Measurements from ENCODE around the gene IQCN. TPM values are rescaled to one million over a fixed set of nuclear protein-coding genes. Genes with fewer than 3 reads are reported as not detected.

The IQCN gene, protein sequence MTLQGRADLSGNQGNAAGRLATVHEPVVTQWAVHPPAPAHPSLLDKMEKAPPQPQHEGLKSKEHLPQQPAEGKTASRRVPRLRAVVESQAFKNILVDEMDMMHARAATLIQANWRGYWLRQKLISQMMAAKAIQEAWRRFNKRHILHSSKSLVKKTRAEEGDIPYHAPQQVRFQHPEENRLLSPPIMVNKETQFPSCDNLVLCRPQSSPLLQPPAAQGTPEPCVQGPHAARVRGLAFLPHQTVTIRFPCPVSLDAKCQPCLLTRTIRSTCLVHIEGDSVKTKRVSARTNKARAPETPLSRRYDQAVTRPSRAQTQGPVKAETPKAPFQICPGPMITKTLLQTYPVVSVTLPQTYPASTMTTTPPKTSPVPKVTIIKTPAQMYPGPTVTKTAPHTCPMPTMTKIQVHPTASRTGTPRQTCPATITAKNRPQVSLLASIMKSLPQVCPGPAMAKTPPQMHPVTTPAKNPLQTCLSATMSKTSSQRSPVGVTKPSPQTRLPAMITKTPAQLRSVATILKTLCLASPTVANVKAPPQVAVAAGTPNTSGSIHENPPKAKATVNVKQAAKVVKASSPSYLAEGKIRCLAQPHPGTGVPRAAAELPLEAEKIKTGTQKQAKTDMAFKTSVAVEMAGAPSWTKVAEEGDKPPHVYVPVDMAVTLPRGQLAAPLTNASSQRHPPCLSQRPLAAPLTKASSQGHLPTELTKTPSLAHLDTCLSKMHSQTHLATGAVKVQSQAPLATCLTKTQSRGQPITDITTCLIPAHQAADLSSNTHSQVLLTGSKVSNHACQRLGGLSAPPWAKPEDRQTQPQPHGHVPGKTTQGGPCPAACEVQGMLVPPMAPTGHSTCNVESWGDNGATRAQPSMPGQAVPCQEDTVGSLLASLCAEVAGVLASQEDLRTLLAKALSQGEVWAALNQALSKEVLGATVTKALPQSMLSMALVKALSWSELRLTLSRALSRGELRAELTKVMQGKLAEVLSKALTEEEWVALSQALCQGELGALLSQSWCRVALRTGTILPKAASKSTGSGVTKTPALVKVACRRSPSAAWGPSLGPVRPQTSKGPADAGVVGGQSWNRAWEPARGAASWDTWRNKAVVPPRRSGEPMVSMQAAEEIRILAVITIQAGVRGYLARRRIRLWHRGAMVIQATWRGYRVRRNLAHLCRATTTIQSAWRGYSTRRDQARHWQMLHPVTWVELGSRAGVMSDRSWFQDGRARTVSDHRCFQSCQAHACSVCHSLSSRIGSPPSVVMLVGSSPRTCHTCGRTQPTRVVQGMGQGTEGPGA (N-terminal part only)
- total RNA-seq, result 2.5 TPM

DNA sequence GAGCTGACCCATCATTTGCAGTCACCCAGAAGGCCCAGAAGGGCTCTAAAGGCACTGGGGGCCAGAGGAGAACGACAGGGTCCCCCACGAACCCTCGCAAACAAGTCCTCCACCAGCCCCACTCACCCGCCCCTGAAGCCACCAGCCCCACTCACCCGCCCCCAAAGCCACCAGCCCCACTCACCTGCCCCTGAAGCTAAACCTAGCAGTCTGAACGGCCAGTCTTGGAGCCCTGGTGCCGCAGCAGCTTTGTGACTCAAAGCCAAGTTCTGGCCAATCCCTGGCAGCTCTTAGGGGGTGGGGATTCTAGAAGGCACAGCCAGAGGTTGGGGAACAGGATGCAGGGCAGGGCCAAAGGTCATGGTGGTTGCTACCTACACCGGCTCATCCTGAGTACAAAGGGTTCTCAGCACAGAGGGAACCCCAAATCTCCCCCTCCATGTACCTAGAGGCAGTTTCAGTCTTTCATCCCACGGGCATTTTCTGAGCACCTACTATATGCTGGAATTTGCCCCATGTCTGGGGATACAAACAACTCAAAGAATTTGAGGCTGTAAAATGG is at the start of gene IQCN:
IQCN (minus strand) TSS at position 234 of the 562 bp plus-strand sequence. CDS start 4,974 bp downstream, outside the sequence.

DNA sequence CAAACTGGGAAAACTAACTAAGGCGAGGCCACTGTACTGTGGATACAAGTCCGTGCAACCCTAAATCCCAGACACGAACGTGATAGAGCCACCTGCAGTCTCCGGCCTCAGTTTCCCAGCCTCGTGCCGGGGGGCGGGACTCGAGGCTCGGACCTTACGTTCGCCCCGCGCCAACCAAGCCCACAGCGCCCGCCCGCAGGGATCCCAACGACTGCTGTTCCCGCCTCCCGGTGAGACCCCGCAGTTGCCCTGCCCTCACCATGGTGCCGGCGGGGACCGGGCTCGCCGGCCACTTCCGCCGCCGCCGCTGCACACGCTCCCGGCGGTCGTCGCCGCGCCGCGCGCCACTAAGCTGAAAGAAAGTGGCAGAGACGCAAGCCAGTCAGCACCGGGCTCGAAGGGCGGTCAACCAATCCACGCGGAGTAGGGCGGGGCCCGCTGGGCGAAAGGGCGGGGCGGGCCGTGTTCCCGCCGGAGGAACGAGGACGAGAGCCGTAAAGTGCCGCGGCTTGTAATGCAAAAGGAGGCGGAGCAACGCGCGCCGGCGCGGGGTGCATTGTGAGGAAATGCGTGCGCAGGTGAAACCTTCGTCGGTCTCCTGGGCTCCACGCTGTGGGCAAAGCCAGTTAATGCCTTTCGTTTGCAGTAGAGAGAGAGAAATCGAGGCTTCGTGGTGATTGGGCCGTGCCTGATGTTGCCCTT is 48.7 kb upstream of the IQCN start, which contains the start of gene LSM4:
LSM4 (minus strand) TSS at position 318 of the 702 bp plus-strand sequence; CDS start at position 262, 56 bp downstream.

DNA sequence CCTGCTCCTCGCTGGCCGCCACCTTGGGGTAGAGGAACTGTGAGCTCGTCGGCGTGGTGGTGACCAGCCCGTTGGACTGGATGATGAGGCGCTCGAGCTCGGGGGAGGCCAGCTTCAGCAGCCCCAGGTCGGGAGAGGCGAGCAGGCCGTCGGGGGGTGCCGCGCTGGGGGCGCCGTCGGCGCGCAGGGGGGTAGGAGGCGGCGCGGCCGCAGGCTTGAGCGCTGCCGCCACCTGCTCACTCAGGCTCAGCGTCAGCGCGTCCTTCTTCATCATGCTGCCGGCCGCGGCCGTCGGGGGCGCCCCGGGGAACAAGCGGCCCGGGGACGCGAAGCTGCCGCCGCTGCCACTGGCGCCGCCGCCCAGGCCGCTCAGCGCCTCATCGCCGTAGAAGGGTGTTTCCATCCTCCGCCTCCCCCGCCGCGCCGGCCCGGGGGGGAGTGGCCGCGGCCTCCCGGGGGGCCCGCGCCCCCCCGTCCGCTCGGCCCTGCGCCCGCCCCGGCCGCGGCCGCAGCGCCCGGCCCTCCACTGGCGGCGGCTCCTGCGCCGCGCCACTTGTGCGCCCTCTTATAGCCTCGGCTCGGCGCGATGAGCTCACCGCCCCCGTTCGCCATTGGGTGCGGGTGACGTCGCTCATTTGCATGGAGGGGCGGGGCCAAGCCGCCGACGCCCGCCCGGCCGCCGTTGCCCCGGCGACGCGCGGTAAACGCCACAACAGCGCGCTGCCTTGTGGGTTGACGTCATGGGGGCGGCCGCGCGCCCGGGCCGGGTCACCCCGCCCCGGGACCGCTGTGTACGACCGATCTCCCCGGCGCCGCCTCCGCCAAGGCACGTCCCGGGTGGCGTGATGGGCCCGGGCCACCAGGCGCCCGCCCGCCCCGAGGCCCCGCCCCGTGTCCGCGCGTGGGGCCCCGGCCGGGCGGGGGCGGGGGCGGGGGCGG is 7.1 kb upstream of the IQCN start, which contains the start of gene JUND:
JUND (minus strand) TSS at position 541 of the 939 bp plus-strand sequence; CDS start at position 403, 138 bp downstream.

DNA sequence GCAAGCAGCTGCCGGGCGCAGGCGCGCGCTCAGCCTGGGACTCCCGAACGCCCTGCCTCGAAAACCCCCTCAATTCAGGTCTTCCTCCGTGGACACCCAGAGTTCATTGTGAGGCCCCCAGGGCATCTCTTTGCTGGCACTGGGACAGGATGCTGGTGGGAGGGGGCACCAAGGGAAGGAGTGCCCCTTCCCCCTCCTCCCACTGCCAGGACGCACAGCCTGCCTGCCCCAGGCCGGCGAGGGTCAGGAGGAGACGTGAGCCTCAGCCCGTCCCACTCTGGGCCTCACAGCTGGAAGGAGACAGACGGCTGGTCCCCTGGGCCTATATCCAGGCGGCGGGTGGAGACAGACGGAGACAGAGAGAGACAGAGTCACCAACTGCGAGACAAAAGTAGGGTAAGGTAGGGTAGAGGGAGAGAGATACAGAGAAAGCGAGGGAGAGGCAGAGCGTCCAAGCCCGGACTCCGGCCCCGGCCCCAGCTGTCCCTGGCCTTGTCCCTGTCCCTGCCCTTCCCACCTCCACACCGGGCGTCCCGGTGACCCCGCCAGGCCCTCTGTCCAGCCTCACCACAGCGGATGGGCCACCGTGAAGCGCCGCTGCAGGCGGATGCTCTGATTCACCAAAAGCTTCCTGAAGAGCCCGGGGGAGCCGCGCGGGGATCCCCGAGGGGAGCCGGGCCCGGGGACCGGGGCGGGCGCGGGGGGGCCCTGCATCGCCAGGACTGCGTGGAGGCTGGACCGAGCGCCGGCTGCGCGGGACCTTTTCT is 48.4 kb downstream of the IQCN start, which contains the start of gene PDE4C:
PDE4C (minus strand) TSS at position 737 of the 767 bp plus-strand sequence; CDS start at position 714, 23 bp downstream.

Small RNA genes lying within 50 kb of the gene (small RNA-seq; reads per million reads assigned to genes)
- gene MIR3188 (ENCODE audit: low replicate concordance) (not detected), gene RPL39P38 (ENCODE audit: low replicate concordance) (not detected)

Other genes with a start within 250 kb of the IQCN start
- not detected for gene IL12RB1, start 187.5 kb downstream of the IQCN start, total RNA-seq
- gene MAST3, start 176.7 kb downstream of the IQCN start, total RNA-seq, result 6.9 TPM
- 60.7 TPM for gene PIK3R2, start 121.3 kb downstream of the IQCN start, total RNA-seq
- gene IFI30, start 100.6 kb downstream of the IQCN start, total RNA-seq, result not detected
- 3.1 TPM for gene MPV17L2, start 81.2 kb downstream of the IQCN start, total RNA-seq
- gene RAB3A, start 70.4 kb downstream of the IQCN start, total RNA-seq, result 75.4 TPM
- 3.1 TPM for gene PDE4C, start 48.0 kb downstream of the IQCN start, total RNA-seq
- 90.8 TPM for gene JUND, start 7.2 kb upstream of the IQCN start, total RNA-seq
- 53.5 TPM for gene LSM4, start 48.6 kb upstream of the IQCN start, total RNA-seq
- 24.7 TPM for gene PGPEP1, start 66.1 kb upstream of the IQCN start, total RNA-seq
- 0.63 TPM for gene GDF15, start 111.7 kb upstream of the IQCN start, total RNA-seq
- gene LRRC25, start 123.2 kb upstream of the IQCN start, total RNA-seq, result 0.31 TPM
- gene SSBP4, start 144.9 kb upstream of the IQCN start, total RNA-seq, result 53.5 TPM
- 79.8 TPM for gene ISYNA1, start 163.7 kb upstream of the IQCN start, total RNA-seq
- 8.1 TPM for gene ELL, start 247.6 kb upstream of the IQCN start, total RNA-seq

All from parietal lobe (tissue), 2 donors.